HG03097 (cell line): Measurements from ENCODE around the gene OR1D5.
"Not testable (repeated sequence)": the region's sequence is repeated elsewhere in the genome, so short reads cannot be mapped to it uniquely, and the experiment has no call there.

Experiments
- ATAC-seq: cut with Tn5 transposase; IDR thresholded peaks from one replicate; pipeline ENCODE4 v1.9.1; 2021; ENCODE audit not compliant: unreplicated experiment, low FRiP score

The OR1D5 gene, protein sequence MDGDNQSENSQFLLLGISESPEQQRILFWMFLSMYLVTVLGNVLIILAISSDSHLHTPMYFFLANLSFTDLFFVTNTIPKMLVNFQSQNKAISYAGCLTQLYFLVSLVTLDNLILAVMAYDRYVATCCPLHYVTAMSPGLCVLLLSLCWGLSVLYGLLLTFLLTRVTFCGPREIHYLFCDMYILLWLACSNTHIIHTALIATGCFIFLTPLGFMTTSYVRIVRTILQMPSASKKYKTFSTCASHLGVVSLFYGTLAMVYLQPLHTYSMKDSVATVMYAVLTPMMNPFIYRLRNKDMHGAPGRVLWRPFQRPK

DNA sequence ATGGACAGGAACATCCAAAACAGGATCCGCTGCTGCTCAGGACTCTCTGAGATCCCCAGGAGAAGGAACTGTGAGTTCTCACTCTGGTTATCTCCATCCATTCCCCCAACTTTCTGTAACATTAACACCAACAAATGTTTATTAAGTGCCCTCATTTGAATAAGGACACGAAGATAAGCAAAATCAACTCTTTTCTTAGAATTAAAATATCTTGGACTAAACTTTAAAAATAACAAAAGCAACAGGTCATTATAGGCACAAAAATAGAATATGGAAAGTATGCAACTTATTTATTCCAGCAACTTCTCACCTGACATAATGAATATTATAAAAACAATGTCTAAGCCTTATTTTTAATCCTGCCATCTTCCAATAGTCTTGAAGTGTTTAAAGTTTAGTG is at the start of gene OR1D5:
TSS of gene OR1D5 (minus strand) at position 101 of the 400 bp plus-strand sequence. CDS start at position 101, 0 bp downstream.
- not testable (repeated sequence) for ATAC-seq

GRCh38 chr17:3104322-3104721 is 40.9 kb upstream of the OR1D5 start, which contains the start of gene OR1D2:
TSS of gene OR1D2 (minus strand) at chr17:3104422. CDS start at chr17:3092996, 11,426 bp downstream.
- ATAC-seq = no peak

GRCh38 chr17:3073850-3074249 is 10.4 kb upstream of the OR1D5 start:
- ATAC-seq = not testable (repeated sequence)

- not testable (repeated sequence) for ATAC-seq
Observed at GRCh38 chr17:3065192-3065591, 1.8 kb upstream of the OR1D5 start.

DNA sequence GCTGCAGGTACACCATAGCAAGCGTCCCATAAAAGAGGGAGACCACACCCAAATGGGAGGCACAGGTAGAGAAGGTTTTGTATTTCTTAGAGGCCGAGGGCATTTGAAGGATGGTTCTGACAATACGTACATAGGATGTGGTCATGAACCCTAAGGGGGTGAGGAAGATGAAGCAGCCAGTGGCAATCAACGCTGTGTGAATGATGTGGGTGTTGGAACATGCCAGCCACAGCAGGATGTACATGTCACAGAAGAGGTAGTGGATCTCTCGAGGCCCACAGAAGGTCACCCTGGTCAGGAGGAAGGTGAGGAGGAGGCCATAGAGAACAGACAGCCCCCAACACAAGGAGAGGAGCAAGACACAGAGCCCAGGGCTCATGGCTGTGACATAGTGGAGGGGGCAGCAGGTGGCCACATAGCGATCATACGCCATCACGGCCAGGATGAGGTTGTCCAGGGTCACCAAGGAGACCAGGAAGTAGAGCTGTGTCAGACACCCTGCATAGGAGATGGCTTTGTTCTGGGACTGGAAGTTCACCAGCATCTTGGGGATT is 506 bp downstream of the OR1D5 start:
- not testable (repeated sequence) for ATAC-seq

DNA sequence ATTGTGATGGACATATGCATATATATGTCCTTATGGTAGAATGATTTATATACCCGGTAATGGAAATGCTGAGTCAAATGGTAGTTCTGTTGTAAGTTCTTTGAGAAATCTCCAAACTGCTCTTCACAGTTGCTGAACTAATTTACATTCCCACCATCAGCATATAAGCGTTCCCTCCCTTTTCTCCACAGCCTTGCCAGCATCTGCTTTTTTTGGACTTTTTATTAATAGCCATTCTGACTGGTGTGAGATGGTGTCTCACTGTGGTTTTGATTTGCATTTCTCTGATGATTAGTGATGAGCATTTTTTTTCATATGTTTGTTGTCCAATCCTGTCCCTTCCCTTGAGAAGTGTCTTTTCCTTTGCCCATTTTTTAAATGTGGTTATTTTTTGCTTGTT is 8.5 kb downstream of the OR1D5 start:
- not testable (repeated sequence) for ATAC-seq

- no peak for ATAC-seq
Observed at GRCh38 chr17:3049705-3050295, 13.6 kb downstream of the OR1D5 start.

DNA sequence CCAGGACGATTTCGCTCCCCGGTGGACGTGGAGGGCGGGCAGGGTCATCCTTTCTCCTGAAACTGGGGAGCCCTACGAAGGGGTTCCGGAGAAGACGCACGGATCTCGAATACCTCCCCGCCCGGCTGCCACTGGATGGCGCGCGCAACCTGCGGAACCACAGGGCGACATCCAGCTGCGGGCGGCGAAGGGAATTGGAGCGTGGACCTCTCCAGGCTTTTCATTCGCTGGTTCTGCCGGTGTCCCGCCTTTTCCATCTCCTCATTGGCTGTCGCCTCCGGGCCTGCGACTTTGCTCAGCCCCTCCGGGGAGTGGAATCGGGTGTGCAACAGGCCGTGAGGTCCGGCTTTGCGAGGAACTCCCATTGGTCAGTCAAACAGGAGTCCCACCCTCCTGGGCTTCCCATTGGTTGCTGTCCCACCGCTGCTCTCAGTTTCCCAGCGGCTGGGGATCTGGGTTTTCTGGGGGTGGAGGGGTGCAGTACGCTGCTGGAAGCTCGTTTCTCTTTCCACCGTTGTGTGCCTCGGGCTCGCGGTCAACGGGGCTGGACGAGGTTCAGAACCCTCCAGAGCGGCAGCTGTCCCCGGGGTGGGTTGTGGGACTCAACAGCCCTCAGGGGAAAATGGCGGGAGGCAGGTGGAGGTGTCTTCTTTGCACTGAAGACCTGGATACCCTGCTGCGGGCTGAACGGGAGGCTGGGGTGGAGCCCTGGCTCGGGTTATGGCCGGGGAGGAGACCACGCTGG is 14.5 kb downstream of the OR1D5 start:
- peak; percentile 96 for ATAC-seq

DNA sequence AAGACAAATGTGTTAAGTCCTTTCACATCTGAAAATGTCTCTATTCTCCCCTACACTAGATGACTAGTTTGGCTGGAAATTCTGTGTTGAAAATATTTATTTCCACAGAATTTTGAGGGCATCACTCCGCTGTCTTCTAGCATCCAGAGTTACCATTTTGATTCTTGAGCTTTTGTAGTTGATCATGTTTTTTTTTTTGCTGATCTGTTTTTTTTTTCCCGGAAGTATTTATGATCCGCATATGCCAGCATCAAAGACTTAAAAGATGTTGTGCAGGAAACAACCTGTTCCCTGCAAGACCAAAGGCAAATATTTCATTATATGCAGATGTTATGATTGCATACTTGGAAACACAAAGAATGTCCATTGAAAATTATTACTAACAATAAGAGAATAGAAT is 16.7 kb downstream of the OR1D5 start:
- ATAC-seq = no peak

DNA sequence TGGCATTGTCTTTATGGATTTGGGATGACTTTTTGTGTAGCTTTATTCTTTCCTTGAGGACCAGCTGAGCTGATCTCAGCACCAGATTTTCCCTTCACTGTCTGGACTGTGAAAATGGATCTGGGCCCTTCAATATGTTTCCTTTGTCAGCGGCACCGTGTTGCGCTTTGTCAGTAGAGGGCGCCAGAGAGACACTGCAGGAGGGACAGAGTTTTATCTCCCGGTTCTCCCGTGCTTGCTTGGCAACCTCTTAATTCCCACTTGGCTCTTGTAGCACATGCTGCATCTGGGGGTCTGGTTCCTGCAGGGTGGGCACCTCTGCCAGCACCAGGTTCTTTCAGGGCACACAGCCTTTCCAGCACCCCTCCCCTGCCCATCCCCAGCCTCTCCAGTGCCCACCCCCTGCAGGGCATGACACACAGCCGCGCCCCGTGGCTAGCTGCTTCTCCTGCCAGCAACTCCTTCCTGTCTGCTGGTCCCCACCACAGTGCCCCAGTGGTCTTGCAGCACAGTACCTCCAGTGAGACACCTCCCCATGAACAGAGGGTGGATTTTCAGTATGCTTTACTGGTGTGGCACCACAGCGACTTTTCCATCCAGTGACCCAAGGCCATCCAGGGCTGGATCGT is 19.6 kb downstream of the OR1D5 start:
- ATAC-seq = no peak

GRCh38 chr17:3040882-3041281 is 22.5 kb downstream of the OR1D5 start:
- no peak for ATAC-seq

DNA sequence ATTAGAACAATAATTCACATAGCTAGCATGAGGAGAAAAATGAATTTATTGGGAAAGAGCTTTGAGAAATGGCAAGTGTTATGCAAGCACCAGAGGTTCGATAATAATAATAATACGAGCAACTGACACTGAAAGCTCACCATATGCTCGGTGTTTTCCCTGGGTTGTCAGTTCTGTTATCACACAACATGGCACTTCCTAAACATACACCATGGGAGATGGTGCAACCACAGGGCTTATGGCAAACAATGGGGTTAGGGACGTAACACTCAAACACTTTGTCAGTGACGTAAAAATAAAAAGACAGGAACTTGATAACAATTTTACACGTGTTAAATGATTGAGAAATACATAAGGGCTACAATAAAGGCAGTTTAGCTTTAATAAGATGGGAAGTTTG is 23.7 kb downstream of the OR1D5 start:
- no peak for ATAC-seq

- no peak for ATAC-seq
Observed at GRCh38 chr17:3038941-3039340, 24.5 kb downstream of the OR1D5 start.

DNA sequence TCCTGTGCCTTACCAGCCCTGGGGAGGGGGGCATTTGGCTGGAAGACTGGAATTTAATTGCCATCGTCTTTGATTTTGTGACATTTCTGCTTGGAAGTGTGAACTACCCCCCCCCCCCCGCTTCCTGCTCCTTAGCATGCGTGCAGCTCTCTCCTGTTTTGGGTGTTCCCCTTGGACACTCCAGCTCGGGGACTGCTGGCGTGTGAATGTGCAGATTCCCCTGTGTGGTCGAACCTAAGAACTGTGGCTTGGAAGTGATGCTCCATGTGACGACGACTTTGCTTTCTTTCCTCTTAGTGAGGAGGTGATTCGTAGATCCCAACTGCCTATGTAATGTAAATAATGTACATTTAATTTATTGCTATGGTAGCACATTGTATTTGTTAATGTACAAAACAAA is 26.1 kb downstream of the OR1D5 start:
- ATAC-seq = no peak

- ATAC-seq = no peak
Observed at GRCh38 chr17:3036800-3037199, 26.6 kb downstream of the OR1D5 start.

DNA sequence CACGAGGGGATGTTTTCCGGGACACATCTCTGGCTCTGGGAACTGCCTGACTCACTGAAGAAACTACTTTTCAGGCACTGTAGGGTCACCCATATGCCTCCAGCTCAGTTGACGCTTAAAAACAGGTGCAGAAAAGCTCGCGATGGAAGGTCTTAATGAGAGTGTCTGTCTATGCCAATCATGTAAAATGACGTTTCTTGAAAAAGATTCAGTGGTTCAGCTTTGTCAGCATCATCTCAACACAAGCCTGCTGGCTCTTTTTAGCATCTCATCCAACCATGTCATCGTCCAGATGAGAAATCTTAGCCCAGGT is 27.5 kb downstream of the OR1D5 start:
- no peak for ATAC-seq

DNA sequence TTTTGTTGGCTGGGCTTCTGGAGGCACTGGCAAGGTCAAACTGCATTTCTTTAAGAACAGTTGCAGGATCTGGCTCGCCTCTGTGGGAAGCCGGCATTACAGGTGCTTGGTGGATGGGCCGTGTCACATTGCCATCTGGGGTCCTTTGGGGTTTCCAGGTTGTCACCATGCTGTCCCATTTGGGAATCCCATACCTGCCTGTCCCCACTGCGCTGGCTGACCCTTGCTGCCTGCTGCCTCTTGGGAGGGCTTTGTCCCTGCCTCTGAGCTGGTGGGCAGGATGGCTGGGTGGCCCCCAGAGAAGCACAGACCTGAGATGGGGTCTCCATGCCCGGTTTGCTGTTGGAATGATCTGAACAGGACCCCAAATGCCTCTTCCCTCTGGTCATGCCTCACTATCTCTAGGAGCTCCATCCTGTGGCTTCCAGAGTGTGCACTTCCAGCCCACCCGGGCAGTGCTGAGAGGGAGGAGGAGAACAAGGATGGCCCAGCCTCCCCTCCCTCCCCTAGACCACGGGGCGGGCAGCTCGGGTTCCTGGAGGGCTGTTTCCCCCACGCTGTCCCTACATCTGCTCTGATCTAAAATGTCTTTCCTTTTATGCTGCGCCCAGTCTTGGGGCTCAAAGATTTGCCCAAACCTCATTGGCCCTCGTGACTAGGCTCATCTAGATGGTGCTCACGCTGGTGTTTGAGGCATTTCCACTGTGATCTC is 28.0 kb downstream of the OR1D5 start:
- no peak for ATAC-seq

DNA sequence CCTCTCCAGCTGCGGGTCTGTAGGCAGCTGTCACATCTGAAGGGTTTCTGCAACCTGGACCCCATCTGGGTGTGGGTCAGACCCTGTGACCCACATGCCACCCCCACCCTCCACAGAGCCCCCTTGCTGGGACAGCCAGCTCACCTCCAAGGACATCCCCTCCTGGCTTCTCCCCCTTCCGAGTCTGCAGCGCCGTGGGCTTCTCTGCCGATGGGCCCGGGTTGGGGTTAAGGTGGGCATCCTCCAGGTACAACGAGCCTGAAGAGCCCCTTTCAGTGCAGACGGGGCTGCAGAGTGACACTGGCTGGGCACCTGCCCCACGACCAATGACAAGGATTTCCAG is 28.9 kb downstream of the OR1D5 start:
- no peak for ATAC-seq

GRCh38 chr17:3033741-3034577 is 29.4 kb downstream of the OR1D5 start:
- no peak for ATAC-seq

- no peak for ATAC-seq
Observed at GRCh38 chr17:3033248-3033640, 30.2 kb downstream of the OR1D5 start.
